Trophoblast cell (in vitro differentiated cells and primary cell): ENCODE results near the gene FOSB.

Experiments
- DNase-seq, 2 donors: peaks; one replicate each; pipeline ENCODE4 v3.0.0-alpha.2; 2016
- H2AFZ ChIP-seq: 2 replicates; pipeline ENCODE4 v1.6.1; 2013; ENCODE audit warnings: low read length, moderate library complexity, mild to moderate bottlenecking; ENCODE audit not compliant: insufficient read depth, poor library complexity
- H2AK5ac ChIP-seq: 2 replicates; pipeline ENCODE4 v1.6.1; 2013; ENCODE audit warnings: mild to moderate bottlenecking, low read length
- H2BK120ac ChIP-seq: 2 replicates; pipeline ENCODE4 v1.6.1; 2013; ENCODE audit warnings: low read length, mild to moderate bottlenecking, moderate library complexity; ENCODE audit not compliant: insufficient read depth, poor library complexity
- H2BK12ac ChIP-seq: 2 replicates; pipeline ENCODE4 v1.6.1; 2013; ENCODE audit warnings: mild to moderate bottlenecking, low read length, moderate library complexity
- H2BK5ac ChIP-seq: 2 replicates; pipeline ENCODE4 v1.6.1; 2013; ENCODE audit warnings: low read length, low read depth, moderate library complexity, mild to moderate bottlenecking; ENCODE audit not compliant: poor library complexity
- H3K14ac ChIP-seq: 2 replicates; pipeline ENCODE4 v1.6.1; 2013; ENCODE audit warnings: mild to moderate bottlenecking, low read length
- H3K18ac ChIP-seq: 2 replicates; pipeline ENCODE4 v1.6.1; 2013; ENCODE audit warnings: mild to moderate bottlenecking, low read length
- H3K23ac ChIP-seq: 2 replicates; pipeline ENCODE4 v1.6.1; 2013; ENCODE audit warnings: low read length
- H3K27ac ChIP-seq: 2 replicates; pipeline ENCODE4 v1.5.1; 2013; ENCODE audit warnings: low read depth, mild to moderate bottlenecking, inconsistent platforms, low read length, moderate library complexity
- H3K27me3 ChIP-seq: 2 replicates; pipeline ENCODE4 v1.6.1; 2013; ENCODE audit warnings: inconsistent platforms, mild to moderate bottlenecking, low read length, moderate library complexity; ENCODE audit not compliant: insufficient read depth
- H3K36me3 ChIP-seq, 2 experiments: 1 replicate in 1 of 2; 2 replicates in 1 of 2; pipeline ENCODE4 v1.6.1; 2013; ENCODE audit warnings: low read length in 2 of 2, mild to moderate bottlenecking in 2 of 2, moderate library complexity in 1 of 2; ENCODE audit not compliant: insufficient read depth in 2 of 2, control insufficient read depth in 1 of 2
- H3K4ac ChIP-seq: 2 replicates; pipeline ENCODE4 v1.6.1; 2013; ENCODE audit warnings: low read depth, mild to moderate bottlenecking, low read length, moderate library complexity
- H3K4me1 ChIP-seq, 2 experiments: 1 replicate in 1 of 2; 2 replicates in 1 of 2; pipeline ENCODE4 v1.6.1; 2013; ENCODE audit warnings: low read length in 2 of 2, mild to moderate bottlenecking in 2 of 2, moderate library complexity in 1 of 2; ENCODE audit not compliant: insufficient read depth in 2 of 2, control insufficient read depth in 1 of 2
- H3K4me2 ChIP-seq: 2 replicates; pipeline ENCODE4 v1.6.1; 2013; ENCODE audit warnings: inconsistent platforms, mild to moderate bottlenecking, low read length, moderate library complexity
- H3K4me3 ChIP-seq: 2 replicates; pipeline ENCODE4 v1.5.1; 2013; ENCODE audit warnings: mild to moderate bottlenecking, low read depth, low read length, inconsistent platforms
- H3K79me1 ChIP-seq: one replicate; pipeline ENCODE4 v1.6.1; 2013; ENCODE audit warnings: low read length
- H3K79me2 ChIP-seq: 2 replicates; pipeline ENCODE4 v1.6.1; 2013; ENCODE audit warnings: low read length, mild to moderate bottlenecking; ENCODE audit not compliant: control insufficient read depth, insufficient read depth, poor library complexity
- H3K9ac ChIP-seq: 2 replicates; pipeline ENCODE4 v1.6.1; 2013; ENCODE audit warnings: mild to moderate bottlenecking, low read length
- H3K9me3 ChIP-seq: 2 replicates; pipeline ENCODE4 v1.6.1; 2013; ENCODE audit warnings: low read depth, mild to moderate bottlenecking, control low read depth, inconsistent platforms, low read length; ENCODE audit not compliant: insufficient read depth
- H4K12ac ChIP-seq: 2 replicates; pipeline ENCODE4 v1.6.1; 2013; ENCODE audit warnings: low read depth, mild to moderate bottlenecking, low read length, moderate library complexity
- H4K8ac ChIP-seq: 2 replicates; pipeline ENCODE4 v1.6.1; 2013; ENCODE audit warnings: low read depth, mild to moderate bottlenecking, low read length, moderate library complexity
- H4K91ac ChIP-seq: one replicate; pipeline ENCODE4 v1.6.1; 2013; ENCODE audit warnings: low read depth, mild to moderate bottlenecking, low read length, moderate library complexity
- WGBS: extraction: QIAGEN DNeasy Blood & Tissue Kit; methylation state at CpG from one replicate; pipeline ENCODE4 v1.1.7; 2013; ENCODE audit warnings: missing lambda C conversion rate; ENCODE audit not compliant: insufficient read length, insufficient coverage; ENCODE audit errors: extremely low coverage; 5-methylcytosine and 5-hydroxymethylcytosine counted together

The FOSB gene

DNA sequence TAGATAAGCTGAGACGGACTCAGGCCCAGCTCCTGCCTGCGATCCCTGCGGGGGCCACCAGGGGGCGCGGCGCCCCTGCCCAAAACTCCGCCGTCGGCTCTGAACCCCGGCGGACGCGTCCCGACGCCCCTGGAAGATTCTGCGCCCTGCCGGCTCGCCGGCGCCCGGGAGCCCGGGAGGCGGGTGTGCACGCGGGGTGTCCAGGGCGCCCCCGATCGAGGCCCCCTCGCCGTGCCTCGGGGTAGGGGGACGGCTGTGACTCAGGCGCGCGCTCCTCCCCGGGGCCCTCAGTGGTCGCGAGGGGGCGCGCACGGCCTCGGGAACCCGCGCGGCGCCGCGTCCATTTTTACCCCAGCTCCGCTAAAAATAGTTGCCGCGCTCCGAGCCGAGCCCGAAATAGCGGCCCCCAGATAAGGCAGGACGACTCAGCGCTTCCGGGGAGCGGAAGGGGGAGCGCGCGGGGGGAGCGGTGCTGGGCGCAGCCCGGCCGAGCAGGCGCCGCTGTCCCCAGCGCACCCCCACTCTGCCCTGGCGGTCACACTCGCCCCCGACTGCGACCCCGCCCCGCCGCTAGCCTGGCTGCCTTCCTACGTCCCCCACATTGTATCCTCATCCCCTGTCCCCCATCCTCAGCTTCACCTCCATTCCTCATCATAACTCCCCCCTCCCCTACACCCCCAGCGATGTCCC, 28.1 kb upstream of the FOSB start:
- H3K27ac ChIP-seq, result peak overlapping the region; percentile 57

DNA sequence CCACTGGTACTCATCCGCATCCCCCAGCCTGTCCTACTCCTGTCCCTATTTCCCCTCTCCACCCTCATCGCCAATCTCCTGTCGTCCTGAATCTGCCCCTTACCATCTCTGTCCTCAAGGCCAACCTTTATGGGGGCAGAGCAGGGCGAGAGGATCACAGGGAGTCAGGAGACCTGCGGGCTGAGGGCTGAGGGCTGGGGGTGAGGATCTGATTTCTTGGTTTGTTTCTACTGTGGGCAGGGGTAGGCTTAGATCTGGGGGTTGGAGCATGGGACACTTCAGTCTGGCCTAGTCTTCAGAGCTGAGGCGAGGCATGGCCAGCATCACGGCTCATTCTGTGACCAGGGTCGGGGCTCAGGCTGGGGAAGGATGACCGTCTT, 27.5 kb upstream of the FOSB start:
- Histone ChIP-seq H2BK12ac (peak overlapping the region; percentile 37), H3K4me3 (peak overlapping the region; percentile 76), H3K14ac (peak overlapping the region; percentile 22), H4K8ac (peak overlapping the region; percentile 90), H4K91ac (peak overlapping the region; percentile 93), H2BK5ac (peak overlapping the region; percentile 0), H3K27me3 (no peaks in the 10 kb centered on the region), H3K36me3 (no peaks in the 10 kb centered on the region), H3K4ac (peak overlapping the region; percentile 24), H2AK5ac (peak overlapping the region; percentile 5), H3K4me1 (peaks cover 11 to 22% of the 10 kb centered on the region in 2 experiments), H3K23ac (no peak overlapping the region), H2BK120ac (peak overlapping the region; percentile 99), H3K9me3 (no peaks in the 10 kb centered on the region), H2AFZ (peak overlapping the region; percentile 44), H3K27ac (no peak overlapping the region), H3K79me2 (peaks cover 10% of the 10 kb centered on the region), H3K4me2 (peak overlapping the region; percentile 71), H3K9ac (no peak overlapping the region), H3K79me1 (peaks cover 29% of the 10 kb centered on the region), H4K12ac (peak overlapping the region; percentile 21), H3K18ac (peak overlapping the region; percentile 76)
- DNase-seq, result peak in 1 of 2 donors; percentile 59
- no CpG with 5 or more reads among the region's 9 CpGs for WGBS

More for the DNA sequence above, 28.1 kb upstream of the FOSB start:
- H2AFZ ChIP-seq, result peak overlapping the region; percentile 95
- no peaks in the 10 kb centered on the region for H3K27me3 ChIP-seq
- H3K4me1 ChIP-seq, result peaks cover 11 to 19% of the 10 kb centered on the region in 2 experiments
- H3K9ac ChIP-seq, result peak overlapping the region; percentile 50
- H4K12ac ChIP-seq, result peak overlapping the region; percentile 80
- no peaks in the 10 kb centered on the region for H3K36me3 ChIP-seq
- peak overlapping the region; percentile 93 for H4K91ac ChIP-seq
- H2AK5ac ChIP-seq, result no peak overlapping the region
- H3K9me3 ChIP-seq, result no peaks in the 10 kb centered on the region
- H3K4ac ChIP-seq, result peak overlapping the region; percentile 72
- H2BK120ac ChIP-seq, result peak overlapping the region; percentile 99
- peak overlapping the region; percentile 76 for H3K4me3 ChIP-seq
- peak overlapping the region; percentile 95 for H3K14ac ChIP-seq
- peak overlapping the region; percentile 95 for H2BK5ac ChIP-seq
- DNase-seq, result peak; percentile 58 to 80
- H3K23ac ChIP-seq, result no peak overlapping the region
- peak overlapping the region; percentile 71 for H3K4me2 ChIP-seq
- peaks cover 10% of the 10 kb centered on the region for H3K79me2 ChIP-seq
- peaks cover 29% of the 10 kb centered on the region for H3K79me1 ChIP-seq
- H4K8ac ChIP-seq, result peak overlapping the region; percentile 90
- peak overlapping the region; percentile 66 for H2BK12ac ChIP-seq
- H3K18ac ChIP-seq, result peak overlapping the region; percentile 89
- no CpG with 5 or more reads among the region's 78 CpGs for WGBS

DNA sequence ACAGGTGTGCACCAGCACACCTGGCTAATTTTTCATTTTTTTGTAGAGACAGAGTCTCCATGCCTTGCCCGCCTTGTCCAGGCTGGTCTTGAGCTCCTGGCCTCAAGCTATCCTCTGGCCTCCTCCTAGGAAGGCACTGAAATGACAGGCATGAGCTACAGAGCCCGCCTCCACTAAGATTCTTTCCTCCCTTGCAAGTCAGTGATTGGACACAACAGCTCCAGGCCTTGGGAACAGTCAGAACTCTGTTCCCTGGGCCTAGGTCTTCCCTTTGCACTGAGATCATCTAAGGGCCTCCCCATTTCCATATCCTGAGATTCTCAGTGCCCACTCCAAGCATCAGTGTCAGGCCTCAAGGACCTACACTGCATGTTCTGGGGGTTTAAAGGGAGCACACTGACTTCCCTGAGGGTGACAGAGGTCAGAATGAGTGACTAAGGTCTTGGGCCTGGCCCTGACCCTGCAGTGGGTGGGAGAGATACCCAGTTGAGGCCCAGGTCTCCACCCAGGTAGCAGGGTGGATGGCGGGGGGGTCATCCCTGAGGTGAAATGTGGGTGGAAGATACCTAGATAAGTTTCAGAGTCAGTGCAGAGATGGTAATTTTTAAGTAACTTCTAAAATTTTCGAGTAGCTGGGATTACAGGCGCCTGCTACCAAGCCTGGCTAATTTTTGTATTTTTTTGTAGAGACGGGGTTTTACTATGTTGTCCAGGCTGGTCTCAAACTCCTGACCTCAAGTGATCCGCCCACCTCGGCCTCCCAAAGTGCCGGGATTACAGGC, 26.7 kb upstream of the FOSB start:
- Histone ChIP-seq H3K4me3 (no peak overlapping the region), H2BK5ac (peak overlapping the region; percentile 15)

DNA sequence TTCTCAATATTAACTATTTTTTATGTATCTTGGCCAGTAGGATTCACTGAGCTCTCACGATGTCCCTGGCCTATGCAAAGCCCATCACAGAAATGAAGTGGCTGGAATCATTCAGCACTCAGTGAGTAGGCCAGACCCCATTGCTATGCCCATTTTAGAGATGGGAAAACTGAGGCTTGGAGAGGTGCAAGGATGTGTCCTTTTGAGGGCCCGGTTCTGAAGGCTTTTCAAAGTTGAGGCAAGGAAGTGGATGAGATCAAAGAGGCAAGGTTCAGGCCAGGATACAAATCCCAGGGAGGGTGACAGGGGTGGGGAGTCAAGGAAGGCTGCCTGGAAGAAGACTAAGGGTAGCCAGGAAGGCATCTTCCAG, 25.4 kb upstream of the FOSB start:
- H3K79me2 ChIP-seq, result peaks cover 10% of the 10 kb centered on the region
- no peak overlapping the region for H3K23ac ChIP-seq
- H3K79me1 ChIP-seq, result peaks cover 29% of the 10 kb centered on the region
- peak overlapping the region; percentile 41 for H3K27ac ChIP-seq
- no peaks in the 10 kb centered on the region for H3K36me3 ChIP-seq
- no peak overlapping the region for H3K4me2 ChIP-seq
- no peak overlapping the region for H2BK5ac ChIP-seq
- no peak overlapping the region for H3K4me3 ChIP-seq
- H2AK5ac ChIP-seq, result no peak overlapping the region
- H2BK120ac ChIP-seq, result peak overlapping the region; percentile 18
- no peak overlapping the region for H3K18ac ChIP-seq
- no peak overlapping the region for H4K12ac ChIP-seq
- no peak for DNase-seq
- H2AFZ ChIP-seq, result no peak overlapping the region
- H3K27me3 ChIP-seq, result no peaks in the 10 kb centered on the region
- H3K4me1 ChIP-seq, result peaks cover 11 to 22% of the 10 kb centered on the region in 2 experiments
- no peak overlapping the region for H3K9ac ChIP-seq
- H2BK12ac ChIP-seq, result peak overlapping the region; percentile 39
- no peak overlapping the region for H3K14ac ChIP-seq
- no peaks in the 10 kb centered on the region for H3K9me3 ChIP-seq
- no CpG with 5 or more reads among the region's 2 CpGs for WGBS
- H4K8ac ChIP-seq, result no peak overlapping the region
- H3K4ac ChIP-seq, result no peak overlapping the region
- peak overlapping the region; percentile 56 for H4K91ac ChIP-seq

More for the DNA sequence above, 26.7 kb upstream of the FOSB start:
- peak; percentile 86 to 90 for DNase-seq
- Histone ChIP-seq H4K12ac (no peak overlapping the region), H3K27ac (peak overlapping the region; percentile 38), H3K14ac (peak overlapping the region; percentile 31), H3K23ac (no peak overlapping the region), H3K4me1 (peaks cover 11 to 22% of the 10 kb centered on the region in 2 experiments), H3K9me3 (no peaks in the 10 kb centered on the region), H3K4ac (no peak overlapping the region), H3K9ac (no peak overlapping the region), H3K79me1 (peaks cover 29% of the 10 kb centered on the region), H4K91ac (peak overlapping the region; percentile 93), H2AK5ac (no peak overlapping the region), H3K4me2 (no peak overlapping the region), H2AFZ (no peak overlapping the region), H3K79me2 (peaks cover 10% of the 10 kb centered on the region), H2BK120ac (no peak overlapping the region), H3K27me3 (no peaks in the 10 kb centered on the region), H4K8ac (peak overlapping the region; percentile 7), H2BK12ac (peak overlapping the region; percentile 64), H3K18ac (no peak overlapping the region), H3K36me3 (no peaks in the 10 kb centered on the region)
- WGBS, result no CpG with 5 or more reads among the region's 9 CpGs
